Medulla oblongata (tissue), 1 donor: ENCODE measurements around the gene UBIAD1.
A peak's percentile ranks its signal among the peaks of the same experiment; 100 is the strongest.
"Not testable (repeated sequence)": the region's sequence is repeated elsewhere in the genome, so short reads cannot be mapped to it uniquely, and the experiment has no call there.

Experiments
- DNase-seq: peaks from one replicate; pipeline ENCODE4 v3.0.0-alpha.2; 2015; ENCODE audit errors: extremely low spot score

UBIAD1 gene

GRCh38 chr1:11279630-11280029, 6.6 kb downstream of the UBIAD1 start:
- no peak for DNase-seq

- no peak for DNase-seq
These were observed 7.8 kb downstream of the UBIAD1 start for GRCh38 chr1:11280719-11281376.

- no peak for DNase-seq
These were observed 8.7 kb downstream of the UBIAD1 start for GRCh38 chr1:11281518-11282331.

- no peak for DNase-seq
These were observed 10.2 kb downstream of the UBIAD1 start for GRCh38 chr1:11283151-11283550.

GRCh38 chr1:11284784-11285183, 11.8 kb downstream of the UBIAD1 start:
- DNase-seq = no peak

- DNase-seq = peak; percentile 59
These were observed 13.1 kb downstream of the UBIAD1 start for GRCh38 chr1:11285883-11286734.

- peak; percentile 46 for DNase-seq
These were observed 13.9 kb downstream of the UBIAD1 start for GRCh38 chr1:11286735-11287410.

GRCh38 chr1:11289064-11289463, 16.1 kb downstream of the UBIAD1 start:
- no peak for DNase-seq

GRCh38 chr1:11291049-11291448, 18.1 kb downstream of the UBIAD1 start:
- DNase-seq = no peak

- no peak for DNase-seq
These were observed 20.9 kb downstream of the UBIAD1 start for GRCh38 chr1:11293856-11294255.

GRCh38 chr1:11294951-11295350, 22.0 kb downstream of the UBIAD1 start:
- DNase-seq = no peak

GRCh38 chr1:11295905-11296304, 22.9 kb downstream of the UBIAD1 start:
- no peak for DNase-seq

- DNase-seq = not testable (repeated sequence)
These were observed 24.8 kb downstream of the UBIAD1 start for GRCh38 chr1:11297774-11298173.

- DNase-seq = no peak
These were observed 25.6 kb downstream of the UBIAD1 start for GRCh38 chr1:11298390-11299224.

- no peak for DNase-seq
These were observed 26.2 kb downstream of the UBIAD1 start for GRCh38 chr1:11299225-11299574.

GRCh38 chr1:11301601-11302000, 28.6 kb downstream of the UBIAD1 start:
- DNase-seq = peak; percentile 88

- DNase-seq = no peak
These were observed 29.4 kb downstream of the UBIAD1 start for GRCh38 chr1:11302366-11302765.

- DNase-seq = not testable (repeated sequence)
These were observed 32.5 kb downstream of the UBIAD1 start for GRCh38 chr1:11305516-11305915.

- DNase-seq = peak; percentile 42
These were observed 34.9 kb downstream of the UBIAD1 start for GRCh38 chr1:11307852-11308251.

- DNase-seq = no peak
These were observed 35.8 kb downstream of the UBIAD1 start for GRCh38 chr1:11308699-11309224.

- DNase-seq = no peak
These were observed 36.4 kb downstream of the UBIAD1 start for GRCh38 chr1:11309385-11309784.
